ENCODE data around the gene DSC1. TPM values are rescaled to one million over a fixed set of nuclear protein-coding genes. Genes with fewer than 3 reads are reported as not detected.
A peak's percentile ranks its signal among the peaks of the same experiment; 100 is the strongest.

DSC1 gene
- total and polyA plus RNA-seq, 2 of the 13 experiments (the other 11 are each of a cell fraction or from before 2014, with no cell fraction given), result not detected

DNA sequence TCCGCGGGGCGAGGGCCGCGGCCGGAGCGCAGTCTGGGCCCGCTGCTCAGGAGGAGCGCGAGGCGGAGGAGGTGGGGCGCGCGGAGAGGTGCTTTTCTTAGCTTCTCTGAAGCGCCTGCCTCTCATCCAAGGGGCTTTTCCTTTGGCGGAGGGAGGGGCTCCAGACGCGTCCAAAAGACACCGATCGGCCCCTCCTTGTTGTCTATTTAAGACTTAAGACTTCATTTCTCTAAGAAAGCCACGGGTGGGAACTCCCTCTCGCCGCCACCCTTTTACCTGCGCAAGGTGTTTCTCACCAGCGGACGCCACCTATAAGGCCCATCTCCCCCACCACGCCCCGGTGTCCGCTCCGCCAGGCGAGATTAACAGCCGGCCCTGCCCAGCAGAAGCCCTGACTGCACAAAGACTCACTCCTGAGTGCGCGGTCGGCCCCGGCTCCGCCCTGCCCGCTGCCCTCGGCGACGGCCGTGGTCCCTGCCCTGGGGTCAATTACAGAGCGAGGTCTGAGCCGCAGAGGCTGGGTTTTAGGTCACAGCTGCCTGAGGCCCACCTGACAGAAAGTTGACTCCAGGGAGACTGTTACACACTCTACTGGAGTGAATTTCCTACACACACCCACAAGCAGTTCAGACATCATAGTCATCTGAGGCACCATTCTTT is 60.5 kb downstream of the DSC1 start, which contains the start of gene DSC2 (continued):
- TF ChIP-seq, protein P1, sequence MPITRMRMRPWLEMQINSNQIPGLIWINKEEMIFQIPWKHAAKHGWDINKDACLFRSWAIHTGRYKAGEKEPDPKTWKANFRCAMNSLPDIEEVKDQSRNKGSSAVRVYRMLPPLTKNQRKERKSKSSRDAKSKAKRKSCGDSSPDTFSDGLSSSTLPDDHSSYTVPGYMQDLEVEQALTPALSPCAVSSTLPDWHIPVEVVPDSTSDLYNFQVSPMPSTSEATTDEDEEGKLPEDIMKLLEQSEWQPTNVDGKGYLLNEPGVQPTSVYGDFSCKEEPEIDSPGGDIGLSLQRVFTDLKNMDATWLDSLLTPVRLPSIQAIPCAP (CRISPR knock-in tag; IDR thresholded peaks at IDR 0.05; ENCODE audit: low read depth), result no peak
- TF ChIP-seq KDM5B (CRISPR knock-in tag; IDR thresholded peaks at IDR 0.05; ENCODE audit: borderline replicate concordance), result no peak; the same call in 1 of the 2 replicates
- TF ChIP-seq NR2F6 (IDR thresholded peaks at IDR 0.05), result peak; percentile 21; the same call in 1 of the 2 replicates
- TF ChIP-seq NR2F6 (CRISPR knock-in tag; IDR thresholded peaks at IDR 0.05), result peak; percentile 80; the same call in 1 of the 2 replicates
- no peak; the same call in 1 of the 2 replicates for TF ChIP-seq MYNN (CRISPR knock-in tag; IDR thresholded peaks at IDR 0.05; ENCODE audit: low read depth)
- TF ChIP-seq MYC (CRISPR knock-in tag; IDR thresholded peaks at IDR 0.05; ENCODE audit: borderline replicate concordance), result peak; percentile 37; the same call in 1 of the 2 replicates
- TF ChIP-seq PREB (CRISPR knock-in tag; IDR thresholded peaks at IDR 0.05), result no peak
- TF ChIP-seq ZNF614 (CRISPR knock-in tag; IDR thresholded peaks at IDR 0.05; ENCODE audit: borderline replicate concordance), result peak; percentile 22; the same call in 1 of the 2 replicates
- no peak for TF ChIP-seq GPBP1L1 (CRISPR knock-in tag; IDR thresholded peaks at IDR 0.05)
- TF ChIP-seq ZNF556 (CRISPR knock-in tag; IDR thresholded peaks at IDR 0.05; ENCODE audit: borderline replicate concordance), result no peak
- no peak for TF ChIP-seq ZNF749 (CRISPR knock-in tag; IDR thresholded peaks at IDR 0.05; ENCODE audit: borderline replicate concordance)
- TF ChIP-seq, protein P2, sequence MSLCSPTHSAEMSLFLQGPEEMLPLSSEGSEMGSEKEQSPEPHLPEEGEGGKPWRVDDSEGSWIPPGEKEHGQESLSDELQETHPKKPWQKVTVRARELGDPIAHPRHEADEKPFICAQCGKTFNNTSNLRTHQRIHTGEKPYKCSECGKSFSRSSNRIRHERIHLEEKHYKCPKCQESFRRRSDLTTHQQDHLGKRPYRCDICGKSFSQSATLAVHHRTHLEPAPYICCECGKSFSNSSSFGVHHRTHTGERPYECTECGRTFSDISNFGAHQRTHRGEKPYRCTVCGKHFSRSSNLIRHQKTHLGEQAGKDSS (CRISPR knock-in tag; IDR thresholded peaks at IDR 0.05; ENCODE audit: borderline replicate concordance, low read depth), result no peak
- TF ChIP-seq HDAC6 (IDR thresholded peaks at IDR 0.05; ENCODE audit: low read depth, low read length), result no peak
- no peak for TF ChIP-seq CEBPG (CRISPR knock-in tag; IDR thresholded peaks at IDR 0.05)
- TF ChIP-seq NFE2 (CRISPR knock-in tag; IDR thresholded peaks at IDR 0.05), result no peak
- TF ChIP-seq BORCS8-MEF2B (CRISPR knock-in tag; IDR thresholded peaks at IDR 0.05), result no peak
- TF ChIP-seq RFX3 (CRISPR knock-in tag; IDR thresholded peaks at IDR 0.05), result no peak
- TF ChIP-seq KMT2B (CRISPR knock-in tag; IDR thresholded peaks at IDR 0.05), result no peak
- no peak for TF ChIP-seq ZNF263 (CRISPR knock-in tag; IDR thresholded peaks at IDR 0.05)
- TF ChIP-seq ZZZ3 (CRISPR knock-in tag; IDR thresholded peaks at IDR 0.05; ENCODE audit: borderline replicate concordance), result no peak
- TF ChIP-seq NRL (CRISPR knock-in tag; IDR thresholded peaks at IDR 0.05; ENCODE audit: borderline replicate concordance), result peak; percentile 43; the same call in 1 of the 2 replicates
- TF ChIP-seq JUN (CRISPR knock-in tag; IDR thresholded peaks at IDR 0.05), result no peak
- no peak for TF ChIP-seq GLI4 (CRISPR knock-in tag; IDR thresholded peaks at IDR 0.05; ENCODE audit: borderline replicate concordance)
- TF ChIP-seq MAFG (CRISPR knock-in tag; IDR thresholded peaks at IDR 0.05), result no peak
- no peak for TF ChIP-seq ZNF24 (IDR thresholded peaks at IDR 0.05)
- TF ChIP-seq NR1H2 (CRISPR knock-in tag; IDR thresholded peaks at IDR 0.05; ENCODE audit: borderline replicate concordance, low read depth), result no peak
- TF ChIP-seq ZNF652 (CRISPR knock-in tag; IDR thresholded peaks at IDR 0.05; ENCODE audit: borderline replicate concordance, low read depth), result no peak
- TF ChIP-seq ZNF331 (CRISPR knock-in tag; IDR thresholded peaks at IDR 0.05), result peak; percentile 60; the same call in 1 of the 2 replicates
- peak; percentile 87 for TF ChIP-seq RARA (CRISPR knock-in tag; IDR thresholded peaks at IDR 0.05)
- no peak for TF ChIP-seq ZNF615 (CRISPR knock-in tag; IDR thresholded peaks at IDR 0.05; ENCODE audit: borderline replicate concordance)

Data from HepG2 (cell line).